SHP77 (cell line): ENCODE measurements around the gene SLC9A3.
"Not testable (repeated sequence)": the region's sequence is repeated elsewhere in the genome, so short reads cannot be mapped to it uniquely, and the experiment has no call there.

Experiments
- DNase-seq, 2 experiments: peaks; one replicate each; lab custom pipeline; 2025; lab: John Stamatoyannopoulos, UW

Gene SLC9A3

GRCh38 chr5:524234-524972 is at the start of gene SLC9A3:
SLC9A3 (minus strand) TSS chr5:524449.
- no peak for DNase-seq

DNA sequence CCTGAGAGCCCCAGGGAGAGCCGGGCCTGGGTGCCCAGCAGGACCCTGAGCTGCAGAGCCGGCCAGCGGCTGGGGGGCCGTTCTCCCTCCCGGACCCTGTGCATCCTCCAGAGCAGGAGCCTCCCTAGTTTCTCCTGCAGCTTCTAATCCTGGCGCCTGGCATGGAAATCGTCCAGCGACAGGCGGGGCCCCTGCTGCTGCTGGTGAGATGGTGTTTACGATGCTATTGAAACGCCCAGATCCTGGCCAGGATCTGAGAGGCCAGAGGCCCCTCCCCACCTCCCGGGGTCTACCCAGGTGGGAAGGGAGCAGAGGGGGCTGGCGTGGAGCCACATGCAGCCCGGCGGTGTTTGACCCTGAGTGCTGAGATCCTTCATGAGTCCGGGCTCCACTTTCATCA is 49.7 kb upstream of the SLC9A3 start:
- DNase-seq = no peak

DNA sequence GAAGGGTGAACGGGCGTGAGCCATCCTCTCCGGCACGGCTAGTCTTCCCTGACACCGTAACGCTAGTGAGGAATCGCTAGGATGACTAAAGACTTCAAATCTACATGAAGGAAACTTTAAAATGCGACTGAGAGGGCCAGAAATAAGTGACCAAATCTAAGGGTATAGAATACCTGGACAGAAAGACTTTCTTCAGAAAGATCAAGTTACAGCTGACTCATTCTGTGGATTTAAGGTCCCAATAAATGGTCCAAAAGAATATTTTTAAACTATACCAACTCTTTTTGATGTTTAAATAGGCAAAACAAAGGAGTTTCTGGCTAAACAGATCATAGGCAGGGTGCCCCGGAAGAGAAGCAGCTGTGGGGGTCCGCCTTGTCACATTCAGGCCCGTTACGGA is 49.0 kb upstream of the SLC9A3 start:
- no peak for DNase-seq

- no peak for DNase-seq
Observed at GRCh38 chr5:572398-573019, 48.3 kb upstream of the SLC9A3 start.

- DNase-seq = no peak
Observed at GRCh38 chr5:571791-572190, 47.5 kb upstream of the SLC9A3 start.

DNA sequence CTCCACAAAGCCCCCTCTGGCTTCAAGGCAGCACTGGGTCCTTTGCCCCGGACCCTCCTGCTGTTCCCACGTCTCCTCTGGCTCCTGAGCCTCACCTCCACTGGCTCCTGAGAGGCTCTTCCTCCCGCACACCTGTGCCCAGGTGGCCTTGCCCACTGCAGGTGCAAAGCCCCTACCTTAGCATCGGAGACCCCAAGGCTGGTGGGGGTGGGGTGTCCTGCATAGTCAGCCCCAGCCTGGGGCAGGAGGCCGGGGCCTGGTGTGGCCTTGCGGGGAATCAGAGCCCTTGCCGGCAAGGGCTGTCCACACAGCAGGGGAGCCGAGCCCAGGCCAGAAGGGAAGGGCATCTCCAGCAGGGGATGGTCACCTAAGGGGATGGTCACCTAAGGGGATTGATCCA is 46.6 kb upstream of the SLC9A3 start:
- DNase-seq = no peak

- no peak for DNase-seq
Observed at GRCh38 chr5:570446-570845, 46.2 kb upstream of the SLC9A3 start.

- DNase-seq = no peak
Observed at GRCh38 chr5:569868-570361, 45.7 kb upstream of the SLC9A3 start.

DNA sequence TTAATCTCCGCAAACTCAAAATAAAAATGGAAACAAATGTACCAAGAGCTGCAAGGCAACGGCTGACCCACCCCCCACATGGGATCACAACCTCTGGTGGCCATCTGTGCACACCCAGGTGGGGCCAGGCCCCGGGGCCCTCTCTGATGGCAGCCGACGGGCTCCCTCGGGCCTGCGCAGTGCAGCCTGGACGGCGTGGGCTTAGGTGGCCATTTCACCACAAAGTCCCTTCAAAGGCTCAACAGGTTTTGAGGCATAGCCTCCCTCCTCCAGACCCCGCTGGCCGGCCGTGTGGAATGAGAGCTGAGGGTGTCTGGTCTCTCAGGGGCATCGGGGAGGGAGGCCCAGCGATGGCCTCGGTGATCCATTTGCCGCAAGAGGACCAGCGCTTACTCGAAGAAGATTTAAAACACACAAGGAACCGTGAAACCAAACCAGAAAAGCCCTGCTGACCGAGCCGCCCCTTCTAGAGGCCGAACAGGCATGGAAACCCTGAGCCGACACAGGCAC is 45.2 kb upstream of the SLC9A3 start:
- no peak for DNase-seq

DNA sequence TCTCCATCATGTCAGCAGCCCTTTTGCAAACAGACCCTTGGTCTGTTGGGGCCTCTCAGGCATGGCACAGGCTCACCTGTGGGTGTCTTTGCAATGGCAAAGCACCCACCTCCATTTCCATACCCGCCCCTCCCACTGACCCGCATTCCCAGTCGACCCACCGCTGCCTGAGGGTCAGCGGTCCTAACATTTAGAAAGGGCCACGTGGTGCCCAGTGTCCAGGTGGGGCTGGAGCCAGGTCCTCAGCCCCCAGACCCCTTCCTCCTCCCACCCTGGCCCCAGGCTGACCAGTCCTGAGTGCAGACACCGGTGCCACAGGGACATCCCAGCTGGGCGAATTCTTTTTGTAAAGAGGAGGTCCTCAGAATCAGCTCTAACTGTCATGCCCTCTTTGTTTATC is 44.6 kb upstream of the SLC9A3 start:
- DNase-seq = no peak

- DNase-seq = no peak
Observed at GRCh38 chr5:568061-568781, 44.0 kb upstream of the SLC9A3 start.

GRCh38 chr5:567664-568060 is 43.4 kb upstream of the SLC9A3 start:
- DNase-seq = no peak

GRCh38 chr5:566636-567309 is 42.5 kb upstream of the SLC9A3 start:
- DNase-seq = no peak

DNA sequence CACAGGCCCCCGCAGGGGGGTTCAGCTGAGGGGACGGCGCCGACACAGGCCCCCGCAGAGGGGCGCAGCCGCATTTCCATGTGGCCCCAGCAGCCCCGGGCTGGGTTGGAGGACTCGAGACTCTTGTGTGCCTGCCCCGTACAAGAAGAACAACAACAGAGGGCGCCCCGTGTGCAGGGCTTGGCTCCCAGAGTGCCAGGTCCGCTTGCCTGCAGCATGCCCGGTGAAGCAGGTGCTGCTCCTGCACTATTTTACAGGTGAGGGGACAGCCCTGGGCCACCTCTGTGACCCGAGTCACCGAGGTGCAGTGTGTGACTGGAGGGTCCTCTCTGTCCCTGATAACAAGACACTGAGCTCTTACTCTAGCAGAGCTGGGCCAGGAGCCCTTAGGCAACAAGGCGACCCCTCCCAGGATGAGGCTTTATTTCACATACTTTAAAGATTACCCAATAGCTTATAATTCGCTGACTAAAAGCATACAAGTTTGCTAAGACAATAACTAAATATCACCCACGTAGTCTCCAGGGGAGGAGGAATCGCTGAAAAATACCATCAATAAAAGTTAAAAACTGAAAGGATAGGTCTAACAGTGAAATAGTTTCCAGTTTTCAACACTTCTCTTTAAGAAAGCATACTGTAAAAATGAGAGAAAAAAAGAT is 41.7 kb upstream of the SLC9A3 start:
- no peak for DNase-seq

DNA sequence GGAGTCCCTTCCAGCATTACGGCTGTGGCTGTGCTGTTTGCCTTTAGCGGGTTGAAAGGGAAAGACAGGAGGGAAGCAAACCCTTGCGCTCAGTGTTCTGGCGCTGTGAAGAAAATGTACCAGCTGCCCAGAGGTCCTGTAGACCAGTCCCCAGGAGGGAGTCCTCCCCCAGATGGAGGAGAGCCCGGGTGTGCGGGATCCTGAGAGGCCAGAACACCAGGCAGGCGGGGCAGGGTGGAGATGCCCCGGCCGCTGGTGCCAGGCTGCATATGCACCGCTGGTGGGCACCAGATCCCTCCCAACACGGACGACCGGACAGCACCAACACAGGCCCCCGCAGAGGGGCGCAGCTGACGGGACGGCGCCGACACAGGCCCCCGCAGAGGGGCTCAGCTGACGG is 37.2 kb upstream of the SLC9A3 start:
- no peak for DNase-seq

- DNase-seq = no peak
Observed at GRCh38 chr5:560792-561166, 36.5 kb upstream of the SLC9A3 start.

DNA sequence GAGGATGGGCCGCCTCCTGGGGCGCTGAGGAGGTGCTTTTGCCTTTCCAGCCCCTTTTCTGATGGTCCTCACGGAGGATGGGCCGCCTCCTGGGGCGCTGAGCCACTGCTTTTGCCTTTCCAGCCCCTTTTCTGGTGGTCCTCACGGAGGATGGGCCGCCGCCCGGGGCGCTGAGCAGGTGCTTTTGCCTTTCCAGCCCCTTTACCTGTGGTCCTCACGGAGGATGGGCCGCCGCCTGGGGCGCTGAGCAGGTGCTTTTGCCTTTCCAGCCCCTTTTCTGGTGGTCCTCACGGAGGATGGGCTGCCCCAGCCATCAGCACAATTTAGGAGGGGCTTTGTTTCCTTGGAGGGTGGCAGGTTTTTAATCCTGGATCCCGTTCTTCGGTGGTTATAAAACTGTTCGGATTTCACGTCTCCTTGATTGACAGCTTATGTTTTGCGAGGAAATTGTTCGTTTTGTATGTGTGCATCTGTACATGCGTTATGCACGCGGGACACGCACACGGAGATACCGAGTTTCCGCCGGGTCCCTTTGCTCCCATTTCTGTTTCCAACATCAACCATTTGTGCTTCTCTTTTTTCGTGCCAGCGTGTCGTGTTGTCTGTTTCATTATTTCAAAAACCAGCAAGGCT is 34.7 kb upstream of the SLC9A3 start:
- no peak for DNase-seq

DNA sequence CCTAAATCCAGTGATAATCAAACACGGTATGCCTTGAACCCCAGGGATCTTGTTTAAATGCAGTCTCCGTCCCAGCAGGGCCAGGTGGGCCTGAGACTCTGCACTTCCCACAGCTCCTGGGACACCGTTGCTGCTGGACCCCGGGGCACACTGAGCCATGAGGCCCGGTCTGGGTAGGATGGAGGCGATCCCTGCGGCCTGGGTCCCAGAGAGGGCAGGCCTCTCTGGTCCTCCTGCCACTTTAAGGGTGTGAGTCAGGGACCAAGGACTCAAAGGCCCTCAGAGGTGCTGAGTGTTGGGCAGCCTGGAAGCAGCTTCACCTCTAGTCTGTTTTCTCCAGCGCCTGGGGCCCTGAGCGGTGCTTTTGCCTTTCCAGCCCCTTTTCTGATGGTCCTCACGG is 34.1 kb upstream of the SLC9A3 start:
- no peak for DNase-seq

- not testable (repeated sequence) for DNase-seq
Observed at GRCh38 chr5:557917-558316, 33.7 kb upstream of the SLC9A3 start.

GRCh38 chr5:556909-557441 is 32.7 kb upstream of the SLC9A3 start:
- DNase-seq = no peak

DNA sequence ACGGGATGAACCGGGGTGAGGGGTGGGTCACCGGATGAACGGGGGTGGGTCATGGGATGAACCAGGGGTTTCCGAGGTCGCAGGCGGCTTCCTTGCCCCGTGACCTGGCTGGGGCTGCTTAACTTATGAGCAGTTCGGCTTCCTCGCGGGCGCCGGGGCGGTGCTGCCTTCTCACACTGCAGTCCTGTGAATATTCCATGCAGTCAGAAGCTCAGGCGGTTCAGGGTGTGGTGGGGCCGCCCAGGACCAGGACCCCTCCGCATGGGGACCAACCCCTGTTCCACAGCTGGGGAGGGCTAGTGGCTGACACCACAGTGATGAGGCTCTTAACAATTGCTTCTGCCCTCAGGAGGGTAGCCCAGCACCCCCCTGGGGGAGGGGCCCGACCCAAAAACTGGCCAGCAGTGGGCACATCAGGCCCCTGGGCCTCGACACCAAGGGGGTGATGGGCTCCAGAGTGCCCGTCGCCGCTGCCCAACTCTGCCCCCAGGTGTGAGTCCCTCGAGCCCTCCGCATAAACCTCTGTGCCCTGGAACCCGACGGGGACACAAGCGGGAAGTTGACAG is 30.9 kb upstream of the SLC9A3 start:
- no peak for DNase-seq
